GM12865 (cell line): ENCODE results near the gene GALNT10.

Experiments
- DNase-seq: peaks from one replicate; pipeline ENCODE4 v3.0.0; 2010; ENCODE audit warnings: low read depth
- H3K4me3 ChIP-seq: 2 replicates; pipeline ENCODE4 v1.5.1; 2011; ENCODE audit warnings: mild to moderate bottlenecking, low read depth, low read length, control low read depth
- TF ChIP-seq, protein P1 (sequence below): IDR thresholded peaks from 2 replicates; pipeline ENCODE4 v1.5.1; 2011; ENCODE audit warnings: low read length, control low read depth, low read depth, inconsistent platforms; ENCODE audit not compliant: insufficient read depth; ENCODE audit errors: missing control alignments

GALNT10 gene

DNA sequence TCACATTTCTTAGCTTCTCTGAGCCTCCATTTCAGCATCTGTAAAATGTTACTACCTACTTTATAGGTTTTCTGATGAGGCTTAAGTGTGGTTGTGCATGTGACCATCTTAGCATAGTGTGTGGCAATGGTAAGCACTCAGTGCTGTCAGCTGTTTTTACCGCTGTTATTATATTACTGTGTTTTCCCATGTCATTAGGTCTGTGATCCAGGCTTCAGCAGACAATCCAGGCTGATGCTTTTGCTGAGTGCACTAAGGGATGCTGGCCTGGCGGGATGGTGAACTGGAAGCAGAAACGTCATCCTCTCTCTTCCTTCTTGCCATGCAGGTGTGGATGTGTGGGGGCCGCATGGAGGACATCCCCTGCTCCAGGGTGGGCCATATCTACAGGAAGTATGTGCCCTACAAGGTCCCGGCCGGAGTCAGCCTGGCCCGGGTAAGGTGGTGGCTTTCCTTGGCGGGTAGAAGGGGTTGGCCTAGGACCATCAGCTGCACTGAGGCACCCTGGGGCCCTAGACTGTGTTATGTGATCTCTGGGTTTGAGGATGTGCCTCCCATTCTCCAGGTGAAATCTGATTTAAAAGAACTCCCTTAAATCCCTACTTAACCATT, 213.3 kb downstream of the GALNT10 start:
- no peak overlapping the region for H3K4me3 ChIP-seq
- DNase-seq, result no peak
- TF ChIP-seq, protein P1, sequence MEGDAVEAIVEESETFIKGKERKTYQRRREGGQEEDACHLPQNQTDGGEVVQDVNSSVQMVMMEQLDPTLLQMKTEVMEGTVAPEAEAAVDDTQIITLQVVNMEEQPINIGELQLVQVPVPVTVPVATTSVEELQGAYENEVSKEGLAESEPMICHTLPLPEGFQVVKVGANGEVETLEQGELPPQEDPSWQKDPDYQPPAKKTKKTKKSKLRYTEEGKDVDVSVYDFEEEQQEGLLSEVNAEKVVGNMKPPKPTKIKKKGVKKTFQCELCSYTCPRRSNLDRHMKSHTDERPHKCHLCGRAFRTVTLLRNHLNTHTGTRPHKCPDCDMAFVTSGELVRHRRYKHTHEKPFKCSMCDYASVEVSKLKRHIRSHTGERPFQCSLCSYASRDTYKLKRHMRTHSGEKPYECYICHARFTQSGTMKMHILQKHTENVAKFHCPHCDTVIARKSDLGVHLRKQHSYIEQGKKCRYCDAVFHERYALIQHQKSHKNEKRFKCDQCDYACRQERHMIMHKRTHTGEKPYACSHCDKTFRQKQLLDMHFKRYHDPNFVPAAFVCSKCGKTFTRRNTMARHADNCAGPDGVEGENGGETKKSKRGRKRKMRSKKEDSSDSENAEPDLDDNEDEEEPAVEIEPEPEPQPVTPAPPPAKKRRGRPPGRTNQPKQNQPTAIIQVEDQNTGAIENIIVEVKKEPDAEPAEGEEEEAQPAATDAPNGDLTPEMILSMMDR, result no peak

DNA sequence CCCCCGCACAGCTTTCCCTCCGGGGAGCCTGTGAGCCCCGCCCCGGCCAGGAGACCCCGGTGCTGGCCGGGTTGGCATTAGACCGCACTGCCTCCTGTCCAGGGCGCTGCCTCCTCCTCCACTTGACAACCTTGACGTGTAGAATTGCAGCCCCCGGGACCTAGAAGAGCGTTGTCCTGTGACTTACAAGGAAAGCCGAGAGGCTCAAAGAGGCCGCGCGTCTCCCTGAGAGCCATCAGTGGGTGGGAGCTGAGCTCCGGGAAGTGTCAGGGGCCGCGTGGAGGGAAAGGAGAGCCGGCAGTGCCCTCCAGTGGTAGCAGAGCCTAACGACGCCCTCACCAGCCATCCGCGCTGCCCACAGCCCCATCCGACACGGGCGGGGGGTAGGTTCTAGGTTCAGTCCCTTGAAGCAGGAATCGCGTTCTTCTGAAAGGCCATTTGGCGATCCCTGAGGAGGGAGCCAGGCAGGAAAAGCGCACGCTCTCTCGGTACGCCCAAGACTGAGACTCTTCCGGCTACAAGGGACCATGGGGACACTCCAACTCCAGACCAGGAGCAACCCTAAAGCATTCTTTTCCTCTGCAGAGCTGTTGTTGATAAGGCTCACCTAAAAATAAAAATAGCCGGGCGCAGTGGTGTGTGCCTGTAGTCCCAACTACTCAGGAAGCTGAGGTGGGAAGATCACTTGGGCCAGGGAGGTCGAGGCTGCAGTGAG, 214.7 kb downstream of the GALNT10 start:
- peak overlapping the region; percentile 41 for H3K4me3 ChIP-seq
- TF ChIP-seq, protein P1, result peak; percentile 93
- peak; percentile 82 for DNase-seq

DNA sequence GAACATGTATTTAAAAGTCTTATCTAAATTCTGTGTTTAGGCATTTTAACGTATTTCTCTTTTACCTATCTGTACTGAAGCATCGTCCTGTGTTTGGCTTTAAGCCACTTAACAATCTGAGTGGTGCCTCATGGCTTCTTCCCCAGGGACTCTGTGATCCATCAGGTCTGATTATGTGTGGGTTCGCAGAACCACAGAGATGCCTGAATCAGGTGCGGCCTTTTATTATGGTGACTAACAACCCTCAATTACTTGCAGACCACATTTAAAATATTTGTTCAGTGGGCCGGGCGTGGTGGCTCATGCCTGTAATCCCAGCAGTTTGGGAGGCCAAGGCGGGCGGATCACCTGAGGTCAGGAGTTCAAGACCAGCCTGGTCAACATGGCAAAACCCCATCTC, 215.7 kb downstream of the GALNT10 start:
- no peak for DNase-seq
- TF ChIP-seq, protein P1, result no peak
- no peak overlapping the region for H3K4me3 ChIP-seq

DNA sequence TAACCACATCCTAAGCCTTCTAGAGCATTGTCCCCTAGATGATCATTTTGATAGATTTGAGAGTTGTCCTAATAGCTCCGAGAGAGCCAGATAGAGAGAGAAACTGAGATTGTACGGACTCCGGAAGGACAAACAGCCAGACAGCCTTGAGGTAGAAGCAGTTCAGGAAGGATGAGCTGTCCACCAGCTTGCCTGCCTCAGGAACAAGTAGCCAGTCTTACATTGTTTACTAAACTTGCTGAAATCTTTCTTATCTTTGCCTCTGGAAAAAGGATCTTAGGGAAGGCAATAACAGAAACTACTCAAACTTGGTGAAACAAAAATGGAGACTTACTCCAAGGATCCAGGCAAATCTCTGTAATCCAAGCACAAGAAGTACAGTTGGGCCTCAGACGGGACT, 216.3 kb downstream of the GALNT10 start:
- TF ChIP-seq, protein P1, result no peak
- no peak for DNase-seq
- H3K4me3 ChIP-seq, result no peak overlapping the region

DNA sequence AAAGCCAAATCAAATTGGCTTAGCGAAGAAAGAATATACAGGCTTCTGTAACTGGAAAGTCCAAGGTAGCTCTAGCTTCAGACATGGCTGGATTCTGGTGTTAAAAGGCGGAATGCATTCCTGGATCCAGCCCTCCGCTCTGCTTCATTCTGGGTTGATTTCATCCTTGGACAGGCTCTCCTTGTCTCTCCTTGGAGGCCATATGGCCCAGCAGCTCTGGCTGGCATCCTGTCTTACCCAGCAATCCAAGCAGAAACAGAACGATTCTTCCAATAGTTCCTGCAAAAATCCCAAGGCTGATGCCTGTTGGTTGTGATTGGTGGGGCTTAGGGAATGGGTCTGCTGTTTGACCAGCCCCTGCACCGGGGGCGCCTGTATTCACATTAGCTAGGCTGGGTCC, 218.3 kb downstream of the GALNT10 start:
- TF ChIP-seq, protein P1, result no peak
- no peak overlapping the region for H3K4me3 ChIP-seq
- DNase-seq, result no peak

DNA sequence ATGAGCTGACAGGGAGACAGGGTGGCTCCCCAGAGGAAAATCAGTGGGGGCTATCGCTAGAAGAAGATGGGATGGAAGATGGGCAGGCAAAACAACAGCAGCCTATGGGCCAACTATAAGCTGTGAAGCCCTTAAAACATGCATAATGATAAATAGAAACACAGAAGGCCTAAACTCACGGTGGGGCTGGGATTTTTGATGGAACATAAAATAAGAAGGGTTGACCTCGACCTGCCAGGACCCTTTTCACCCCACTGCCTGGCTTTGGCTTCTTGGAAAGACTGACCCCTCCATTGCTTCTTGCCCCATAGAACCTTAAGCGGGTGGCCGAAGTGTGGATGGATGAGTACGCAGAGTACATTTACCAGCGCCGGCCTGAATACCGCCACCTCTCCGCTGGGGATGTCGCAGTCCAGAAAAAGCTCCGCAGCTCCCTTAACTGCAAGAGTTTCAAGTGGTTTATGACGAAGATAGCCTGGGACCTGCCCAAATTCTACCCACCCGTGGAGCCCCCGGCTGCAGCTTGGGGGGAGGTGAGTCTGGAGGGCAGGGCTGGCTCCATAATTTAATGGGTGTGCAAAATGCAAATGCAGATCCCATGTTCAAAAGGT, 218.8 kb downstream of the GALNT10 start:
- TF ChIP-seq, protein P1, result no peak
- no peak for DNase-seq
- H3K4me3 ChIP-seq, result no peak overlapping the region
